ENCODE measurements around the gene ASH1L.

Gene ASH1L

GRCh38 chr1:155324717-155325602 lies 237.6 kb downstream of the ASH1L start (continued):
- no peak for TF ChIP-seq ZNF518A (tag by site-specific recombination; conservative IDR thresholded peaks at IDR 0.05; ENCODE audit: low read depth)
- TF ChIP-seq ZNF404 (tag by site-specific recombination; IDR thresholded peaks at IDR 0.05) = no peak
- TF ChIP-seq SALL2 (tag by site-specific recombination; IDR thresholded peaks at IDR 0.05; ENCODE audit: borderline replicate concordance) = no peak
- TF ChIP-seq HOXA7 (CRISPR knock-in tag; IDR thresholded peaks at IDR 0.05; ENCODE audit: borderline replicate concordance) = no peak
- no peak for TF ChIP-seq ZNF488 (tag by site-specific recombination; IDR thresholded peaks at IDR 0.05)
- TF ChIP-seq ZNF513 (tag by site-specific recombination; IDR thresholded peaks at IDR 0.05) = no peak
- no peak for TF ChIP-seq ZNF558 (tag by site-specific recombination; IDR thresholded peaks at IDR 0.05)
- TF ChIP-seq ZEB2 (tag by site-specific recombination; IDR thresholded peaks at IDR 0.05) = no peak
- no peak for TF ChIP-seq ZNF837 (tag by site-specific recombination; IDR thresholded peaks at IDR 0.05)
- no peak for TF ChIP-seq ZNF202 (tag by site-specific recombination; IDR thresholded peaks at IDR 0.05; ENCODE audit: borderline replicate concordance)
- TF ChIP-seq PRDM4 (tag by site-specific recombination; IDR thresholded peaks at IDR 0.05) = no peak
- no peak for TF ChIP-seq ZNF704 (tag by site-specific recombination; IDR thresholded peaks at IDR 0.05)
- TF ChIP-seq ZNF184 (tag by site-specific recombination; IDR thresholded peaks at IDR 0.05) = no peak
- no peak for TF ChIP-seq ZNF19 (tag by site-specific recombination; IDR thresholded peaks at IDR 0.05; ENCODE audit: low read depth)
- no peak for TF ChIP-seq ZNF362 (tag by site-specific recombination; IDR thresholded peaks at IDR 0.05)
- TF ChIP-seq BCL6B (tag by site-specific recombination; IDR thresholded peaks at IDR 0.05) = no peak
- TF ChIP-seq ZNF639 (tag by site-specific recombination; IDR thresholded peaks at IDR 0.05) = no peak
- no peak for TF ChIP-seq ZNF664 (tag by site-specific recombination; IDR thresholded peaks at IDR 0.05)
- TF ChIP-seq ZSCAN30 (tag by site-specific recombination; IDR thresholded peaks at IDR 0.05) = no peak
- TF ChIP-seq ZNF133 (tag by site-specific recombination; IDR thresholded peaks at IDR 0.05) = no peak
- TF ChIP-seq ZBTB17 (tag by site-specific recombination; IDR thresholded peaks at IDR 0.05) = peak; percentile 4; the same call in 1 of the 2 replicates
